ENCODE results near the gene MS4A8.
"Not testable (repeated sequence)": the region's sequence is repeated elsewhere in the genome, so short reads cannot be mapped to it uniquely, and the experiment has no call there.

MS4A8 gene, protein sequence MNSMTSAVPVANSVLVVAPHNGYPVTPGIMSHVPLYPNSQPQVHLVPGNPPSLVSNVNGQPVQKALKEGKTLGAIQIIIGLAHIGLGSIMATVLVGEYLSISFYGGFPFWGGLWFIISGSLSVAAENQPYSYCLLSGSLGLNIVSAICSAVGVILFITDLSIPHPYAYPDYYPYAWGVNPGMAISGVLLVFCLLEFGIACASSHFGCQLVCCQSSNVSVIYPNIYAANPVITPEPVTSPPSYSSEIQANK

DNA sequence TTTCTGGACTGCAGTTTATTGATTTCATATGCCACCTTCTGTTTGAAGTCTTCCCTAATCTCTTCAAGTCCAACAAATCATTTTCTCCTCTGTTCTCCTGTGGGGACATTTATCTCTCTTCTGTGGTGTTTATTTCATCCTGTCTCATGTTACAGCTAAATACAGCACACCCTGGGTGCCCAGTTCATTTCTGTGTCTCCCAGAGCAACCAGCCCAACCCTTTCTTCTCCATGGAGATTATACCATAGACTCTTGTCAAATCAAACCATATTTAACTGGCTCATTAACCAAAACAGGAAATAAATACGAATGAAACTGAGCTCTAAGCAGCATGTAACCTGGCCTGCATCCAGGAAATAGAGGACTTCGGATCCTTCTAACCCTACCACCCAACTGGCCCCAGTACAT is at the start of gene MS4A8:
Gene MS4A8, plus strand, starts transcription at position 329 of the 408 bp plus-strand sequence. CDS start 1,249 bp downstream, outside the sequence.
- DNase-seq (ENCODE audit: low read depth in 2 of 2): no peak

DNA sequence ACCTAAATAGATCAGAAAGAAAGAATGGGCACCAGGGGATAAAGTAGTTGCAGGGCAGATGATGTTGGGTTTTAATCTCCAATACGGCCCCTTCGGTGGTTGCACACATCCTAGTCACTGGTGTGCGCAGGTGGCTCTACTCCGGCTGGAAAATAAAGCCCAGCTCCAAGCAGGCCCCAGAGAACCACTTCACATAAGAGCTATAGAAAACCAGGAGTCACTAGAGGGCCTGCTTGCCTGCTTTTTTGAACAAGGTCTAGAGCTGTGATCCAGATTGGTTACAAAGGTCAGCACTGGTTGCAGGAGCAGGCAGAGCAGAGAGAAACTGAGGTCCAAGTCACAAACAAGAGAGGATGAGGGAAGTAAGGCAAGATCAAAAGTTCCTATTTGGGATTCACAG is 41.5 kb upstream of the MS4A8 start:
- DNase-seq (ENCODE audit: low read depth in 2 of 2): no peak

DNA sequence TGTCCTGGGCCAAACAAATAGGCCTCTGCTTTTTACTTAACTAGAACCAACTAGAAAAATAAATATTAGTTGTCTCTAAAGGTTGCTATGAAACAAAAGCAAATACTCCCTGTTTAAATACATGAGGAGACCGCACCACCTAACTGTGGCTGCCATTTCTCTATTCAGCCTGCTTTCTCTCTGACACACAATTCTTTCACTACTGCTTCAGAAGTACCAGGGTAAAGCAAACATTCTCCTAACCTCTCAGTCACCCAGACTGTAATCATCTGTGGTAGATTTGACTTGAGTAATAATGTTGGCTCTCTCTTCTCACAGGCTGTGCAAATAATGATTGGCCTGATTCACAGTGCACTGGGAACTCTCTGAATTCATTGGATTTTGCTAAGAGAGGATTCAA is 41.0 kb upstream of the MS4A8 start:
- no peak for DNase-seq (ENCODE audit: low read depth in 2 of 2)

DNA sequence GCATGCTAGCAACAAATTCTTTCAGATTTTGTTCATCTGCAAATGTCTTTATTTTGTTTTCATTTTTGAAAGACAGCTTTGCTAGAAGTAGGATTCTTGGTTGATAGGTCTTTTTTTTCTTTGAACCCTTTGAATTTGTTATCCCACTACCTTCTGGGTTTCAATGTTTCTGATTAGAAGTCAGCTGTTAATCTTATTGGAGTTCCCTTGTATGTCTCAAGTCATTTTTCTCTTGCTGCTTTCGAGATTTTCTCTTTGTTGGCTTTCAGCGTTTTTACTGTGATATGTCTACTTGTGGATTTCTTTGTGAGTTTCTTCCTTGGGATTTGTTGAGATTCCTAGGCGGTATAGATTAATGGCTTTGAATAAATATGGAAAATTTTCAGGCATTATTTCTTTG is 27.2 kb upstream of the MS4A8 start:
- DNase-seq (ENCODE audit: low read depth in 2 of 2): no peak

DNA sequence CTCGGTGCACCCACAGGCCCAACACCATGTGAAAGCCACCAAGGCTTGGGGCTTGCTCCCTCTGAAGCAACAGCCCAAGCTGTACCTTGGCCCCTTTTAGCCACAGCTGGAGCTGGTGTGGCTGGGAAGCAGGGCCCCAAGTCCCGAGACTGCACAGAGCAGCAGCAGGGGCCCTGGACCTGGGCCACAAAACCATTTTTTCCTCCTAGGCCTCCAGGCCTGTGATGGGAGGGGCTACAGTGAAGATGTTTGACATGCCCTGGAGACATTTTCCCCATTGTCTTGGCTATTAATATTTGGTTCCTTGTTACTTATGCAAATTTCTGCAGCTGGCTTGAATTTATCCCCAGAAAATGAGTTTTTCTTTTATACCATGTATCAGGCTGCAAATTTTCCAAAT is 21.2 kb upstream of the MS4A8 start:
- not testable (repeated sequence) for DNase-seq (ENCODE audit: low read depth in 2 of 2)

DNA sequence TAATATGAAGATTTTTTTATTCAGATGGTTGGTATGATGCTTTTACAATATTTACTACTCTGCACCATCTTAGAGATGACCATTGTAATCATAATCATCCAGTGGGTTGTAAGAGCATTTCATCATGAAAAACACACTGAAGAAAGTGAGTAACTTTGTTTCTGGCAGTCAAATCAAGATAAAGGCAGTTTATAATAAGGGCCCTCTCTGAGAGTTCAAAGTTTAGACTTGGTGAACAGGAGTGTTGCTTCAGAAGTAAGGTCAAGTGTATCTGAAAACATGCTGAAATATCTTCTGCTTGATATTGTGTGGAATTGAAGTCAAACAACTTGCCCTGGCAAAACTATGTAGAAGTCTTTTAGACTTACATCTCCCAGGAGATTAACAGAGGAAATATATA is 19.5 kb upstream of the MS4A8 start:
- no peak for DNase-seq (ENCODE audit: low read depth in 2 of 2)

DNA sequence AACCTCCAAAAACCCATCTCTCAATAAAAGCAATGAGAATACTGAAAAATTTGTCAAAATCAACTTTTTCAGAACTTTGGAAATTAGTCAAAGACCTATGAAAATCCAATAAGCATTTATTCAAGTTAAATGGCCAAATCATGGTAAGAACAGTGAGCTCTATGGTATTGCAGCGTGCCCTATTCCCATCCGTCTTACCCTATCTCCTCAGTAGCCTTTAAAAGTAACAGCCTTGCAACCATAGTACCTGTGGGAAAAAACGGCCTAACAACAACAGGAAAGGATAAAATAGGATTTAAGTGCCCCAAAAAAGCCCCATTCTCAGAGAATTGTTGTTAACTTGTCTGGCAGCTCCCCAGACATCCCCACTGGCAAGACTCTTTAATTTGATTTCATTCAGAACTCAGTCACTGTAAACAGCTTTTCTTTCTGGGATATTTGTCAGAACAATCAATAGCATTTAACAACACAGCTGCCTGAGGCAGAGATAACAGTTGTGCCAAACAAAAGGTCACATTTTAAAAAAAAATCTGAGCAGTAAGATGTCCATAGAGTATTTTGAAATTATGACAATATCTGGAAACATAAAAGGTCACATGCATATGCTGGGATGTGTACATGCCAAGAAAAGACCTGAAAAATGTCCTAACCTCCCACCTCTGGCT is 18.8 kb upstream of the MS4A8 start:
- no peak for DNase-seq (ENCODE audit: low read depth in 2 of 2)

DNA sequence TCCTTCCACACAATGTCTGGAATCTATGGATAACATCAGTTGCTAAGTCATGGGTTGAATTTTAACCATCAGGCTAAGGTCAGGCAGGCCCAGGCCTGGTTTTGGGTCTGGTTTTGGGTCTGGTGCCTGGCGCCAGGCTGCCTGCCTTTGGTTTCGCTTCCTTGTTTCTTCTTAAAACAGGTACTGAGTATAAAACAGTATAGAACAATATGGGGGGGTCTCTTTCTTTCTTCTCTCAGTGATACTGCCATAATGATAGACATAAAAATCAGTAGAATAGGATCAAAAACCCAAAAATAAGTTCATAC is 14.9 kb upstream of the MS4A8 start:
- not testable (repeated sequence) for DNase-seq (ENCODE audit: low read depth in 2 of 2)

DNA sequence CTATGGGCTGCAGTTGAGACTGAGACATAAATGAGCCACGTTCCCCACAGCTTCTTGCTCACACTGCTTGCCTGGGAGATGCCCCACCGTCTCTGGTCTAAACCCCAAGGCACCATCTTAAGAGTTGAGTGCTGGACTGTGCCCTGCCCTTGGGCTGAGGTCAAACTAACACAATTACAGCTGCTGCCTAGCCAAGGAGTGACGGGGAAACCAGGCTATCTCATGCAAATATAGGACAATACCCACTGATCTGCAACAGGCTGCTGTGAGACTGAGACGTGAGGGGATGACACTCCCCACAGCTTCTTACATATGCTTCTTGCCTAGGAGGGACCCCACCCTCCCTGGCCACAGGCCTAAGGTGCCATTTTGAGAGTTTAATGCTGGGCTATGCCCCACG is 7.8 kb upstream of the MS4A8 start:
- DNase-seq (ENCODE audit: low read depth in 2 of 2): no peak

DNA sequence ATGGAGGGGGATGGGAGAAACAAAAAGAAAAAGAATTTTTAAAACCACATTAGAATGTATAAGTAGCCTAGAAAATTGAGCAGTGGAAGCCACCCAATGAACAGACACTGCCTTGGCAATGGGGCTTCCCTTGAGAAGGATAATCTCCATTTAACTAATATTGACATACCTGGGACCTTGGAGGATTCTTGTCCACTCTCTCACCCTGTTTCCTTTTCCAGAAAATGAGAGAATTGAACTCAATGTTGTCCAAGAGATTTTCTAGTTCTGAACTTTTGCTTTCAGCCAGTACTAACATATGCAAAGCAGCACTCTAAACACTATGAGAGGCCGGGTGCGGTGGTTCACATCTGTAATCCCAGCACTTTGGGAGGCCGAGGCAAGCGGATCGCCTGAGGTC is 524 bp downstream of the MS4A8 start:
- DNase-seq (ENCODE audit: low read depth in 2 of 2): no peak

DNA sequence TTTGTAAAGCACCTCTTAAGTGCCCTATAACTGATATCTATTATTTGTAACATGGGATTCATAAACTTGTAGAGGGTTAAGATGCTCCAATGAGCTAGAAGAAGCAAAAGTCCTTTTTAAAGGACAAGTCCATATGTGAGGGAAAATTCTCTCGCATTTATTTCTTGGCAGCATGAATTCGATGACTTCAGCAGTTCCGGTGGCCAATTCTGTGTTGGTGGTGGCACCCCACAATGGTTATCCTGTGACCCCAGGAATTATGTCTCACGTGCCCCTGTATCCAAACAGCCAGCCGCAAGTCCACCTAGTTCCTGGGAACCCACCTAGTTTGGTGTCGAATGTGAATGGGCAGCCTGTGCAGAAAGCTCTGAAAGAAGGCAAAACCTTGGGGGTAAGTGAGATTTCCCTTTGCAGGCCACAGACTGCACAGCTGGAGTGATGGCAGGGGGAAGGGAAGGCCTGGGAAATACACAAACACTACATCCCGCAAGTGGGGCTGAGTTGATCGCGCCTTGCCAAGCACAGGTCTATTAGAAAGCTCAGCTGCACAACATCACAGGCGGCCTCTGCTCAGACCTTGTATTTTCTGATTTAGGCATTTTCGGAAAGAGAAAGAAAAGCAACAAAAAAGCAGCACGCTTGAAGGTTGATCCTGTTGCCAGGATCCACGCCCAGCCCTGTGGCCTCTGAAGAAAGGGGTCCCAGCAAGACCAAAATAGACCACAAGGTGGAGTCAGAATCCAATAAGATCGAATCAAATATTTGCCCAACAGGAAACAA is 1.5 kb downstream of the MS4A8 start:
- no peak for DNase-seq (ENCODE audit: low read depth in 2 of 2)

DNA sequence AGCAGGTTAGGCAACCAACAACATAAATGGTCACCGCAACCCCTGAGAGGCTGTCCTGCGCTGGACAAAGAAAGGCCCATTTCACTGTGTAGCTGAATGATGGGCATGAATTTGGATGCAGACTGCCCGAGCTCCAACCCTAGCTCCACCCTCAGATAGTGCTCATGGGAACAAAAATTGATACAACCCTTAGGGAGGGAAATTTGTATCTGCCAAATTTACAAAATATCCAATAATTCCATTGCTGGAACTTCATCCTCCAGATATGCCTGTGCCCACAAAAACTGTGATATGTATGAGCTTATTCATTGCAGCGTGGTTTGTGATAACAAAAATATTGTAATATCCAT is 2.0 kb downstream of the MS4A8 start:
- no peak for DNase-seq (ENCODE audit: low read depth in 2 of 2)

DNA sequence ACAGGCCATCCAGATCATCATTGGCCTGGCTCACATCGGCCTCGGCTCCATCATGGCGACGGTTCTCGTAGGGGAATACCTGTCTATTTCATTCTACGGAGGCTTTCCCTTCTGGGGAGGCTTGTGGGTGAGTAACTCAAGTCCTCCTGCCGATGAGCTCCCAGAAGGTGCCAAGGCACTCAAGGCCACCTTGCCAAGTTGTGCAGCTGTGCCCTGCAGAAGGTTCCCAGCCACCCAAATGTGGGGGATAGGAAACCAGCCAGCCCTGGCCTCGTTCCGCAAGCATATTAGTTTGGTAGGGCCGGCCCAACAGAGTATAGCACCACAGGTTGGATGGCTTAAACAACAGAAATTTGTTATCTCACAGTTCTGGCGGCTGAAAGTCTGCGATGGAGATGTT is 4.0 kb downstream of the MS4A8 start:
- no peak for DNase-seq (ENCODE audit: low read depth in 2 of 2)

DNA sequence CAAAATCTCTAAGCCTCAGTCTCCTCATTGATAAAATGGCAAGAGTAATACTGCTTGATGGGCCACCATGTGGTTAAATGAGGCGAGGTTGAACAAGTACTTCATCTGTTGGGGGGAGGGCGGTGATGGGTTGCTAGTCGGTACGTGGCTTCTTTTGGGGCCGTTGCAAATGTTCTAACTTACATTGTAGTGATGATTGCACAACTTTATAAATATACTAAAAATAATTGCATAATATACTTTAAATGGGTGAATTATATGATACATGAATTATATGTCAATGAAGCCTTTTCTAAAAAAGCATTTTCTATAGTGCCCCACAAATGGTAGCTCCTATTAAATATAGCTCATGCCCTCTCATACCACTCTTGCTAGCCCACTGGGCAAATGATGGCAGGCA is 6.5 kb downstream of the MS4A8 start:
- DNase-seq (ENCODE audit: low read depth in 2 of 2): no peak

DNA sequence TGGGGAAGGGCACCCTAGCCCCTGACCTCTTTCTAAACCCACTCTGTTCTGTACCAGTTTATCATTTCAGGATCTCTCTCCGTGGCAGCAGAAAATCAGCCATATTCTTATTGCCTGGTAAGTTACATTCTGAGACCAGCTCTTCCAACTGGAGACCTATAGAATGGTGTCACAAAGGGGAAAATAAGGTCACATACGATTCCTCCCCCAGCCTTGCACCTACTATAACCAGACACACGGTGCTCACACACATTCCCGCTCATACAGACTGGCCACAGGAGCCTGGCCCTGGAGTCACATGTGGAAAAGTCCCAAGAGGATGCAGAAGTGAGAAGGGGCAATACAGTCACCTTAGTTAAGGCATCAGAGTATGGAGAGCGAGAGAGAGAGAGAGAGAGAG is 7.5 kb downstream of the MS4A8 start:
- no peak for DNase-seq (ENCODE audit: low read depth in 2 of 2)

DNA sequence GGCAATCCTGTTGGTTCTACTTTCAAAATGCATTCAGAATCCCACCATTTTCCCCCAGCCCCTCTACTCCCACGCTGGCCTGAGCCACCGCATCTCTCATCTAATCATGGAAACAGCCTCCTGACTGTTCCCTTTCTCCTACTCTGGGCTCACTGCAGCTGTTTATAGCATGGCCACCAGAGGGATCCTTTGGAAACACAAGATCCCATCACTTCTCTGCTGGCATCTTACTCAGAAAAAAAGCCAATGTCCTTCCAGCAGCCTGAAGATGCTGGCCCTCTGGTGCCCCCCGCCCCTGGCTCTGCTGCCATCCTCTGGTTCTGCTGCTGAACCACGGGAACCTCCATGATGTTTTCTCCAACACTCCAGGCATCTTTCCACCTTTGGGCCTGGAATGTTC is 11.1 kb downstream of the MS4A8 start:
- DNase-seq (ENCODE audit: low read depth in 2 of 2): no peak

DNA sequence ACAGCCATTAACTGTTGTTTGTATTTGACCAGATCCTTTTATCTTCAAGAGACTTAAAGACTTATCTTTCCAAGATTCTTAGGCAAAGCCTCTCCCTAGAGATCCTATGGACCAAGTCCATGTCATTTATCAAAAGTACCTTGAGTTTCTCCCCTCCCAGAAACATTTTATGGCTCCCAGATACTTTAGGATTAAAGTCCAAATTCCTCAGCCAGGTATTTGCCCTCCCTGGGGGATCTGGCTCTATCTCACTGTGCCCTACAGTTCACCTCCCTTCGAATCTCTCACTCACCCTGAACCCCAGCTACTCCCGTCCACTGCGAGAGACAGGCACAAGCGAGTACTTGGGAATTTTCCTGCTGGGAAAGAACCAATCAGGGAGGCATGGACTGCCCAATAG is 11.9 kb downstream of the MS4A8 start:
- no peak for DNase-seq (ENCODE audit: low read depth in 2 of 2)

DNA sequence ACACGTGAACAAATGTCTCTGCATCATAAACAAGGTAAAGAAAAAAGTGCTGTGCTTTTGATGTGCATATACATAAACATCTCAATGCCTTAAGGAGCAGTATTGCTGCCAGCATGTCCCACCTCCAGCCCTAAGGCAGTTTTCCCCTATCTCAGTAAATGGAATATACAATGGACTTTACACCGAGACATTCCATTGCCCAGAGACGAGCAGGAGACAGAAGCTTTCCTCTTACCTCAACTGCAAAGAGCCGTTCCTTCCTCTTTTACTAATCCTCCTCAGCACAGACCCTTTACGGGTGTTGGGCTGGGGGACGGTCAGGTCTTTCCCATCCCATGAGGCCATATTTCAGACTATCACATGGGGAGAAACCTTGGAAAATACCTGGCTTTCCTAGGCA is 14.0 kb downstream of the MS4A8 start:
- not testable (repeated sequence) for DNase-seq (ENCODE audit: low read depth in 2 of 2)

DNA sequence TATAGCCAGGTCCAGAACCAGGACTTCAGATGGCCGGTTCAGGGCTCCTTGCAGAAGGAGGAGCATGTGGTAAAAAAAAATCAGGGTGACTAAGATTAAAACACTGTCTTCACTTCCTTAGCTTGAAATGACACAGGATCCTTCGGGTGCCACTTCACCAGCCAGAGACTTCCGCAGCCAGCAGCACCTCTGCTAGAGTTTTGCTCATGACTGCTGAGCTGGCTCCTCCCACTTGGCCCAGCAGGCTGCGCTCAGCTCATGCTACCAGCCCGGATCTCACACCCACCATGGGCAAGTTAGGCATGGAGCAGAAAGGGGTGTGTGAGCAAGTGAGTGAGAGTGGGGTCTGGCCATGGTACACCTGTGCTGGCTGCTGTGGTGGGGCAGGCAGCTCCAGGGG is 18.5 kb downstream of the MS4A8 start:
- no peak for DNase-seq (ENCODE audit: low read depth in 2 of 2)

DNA sequence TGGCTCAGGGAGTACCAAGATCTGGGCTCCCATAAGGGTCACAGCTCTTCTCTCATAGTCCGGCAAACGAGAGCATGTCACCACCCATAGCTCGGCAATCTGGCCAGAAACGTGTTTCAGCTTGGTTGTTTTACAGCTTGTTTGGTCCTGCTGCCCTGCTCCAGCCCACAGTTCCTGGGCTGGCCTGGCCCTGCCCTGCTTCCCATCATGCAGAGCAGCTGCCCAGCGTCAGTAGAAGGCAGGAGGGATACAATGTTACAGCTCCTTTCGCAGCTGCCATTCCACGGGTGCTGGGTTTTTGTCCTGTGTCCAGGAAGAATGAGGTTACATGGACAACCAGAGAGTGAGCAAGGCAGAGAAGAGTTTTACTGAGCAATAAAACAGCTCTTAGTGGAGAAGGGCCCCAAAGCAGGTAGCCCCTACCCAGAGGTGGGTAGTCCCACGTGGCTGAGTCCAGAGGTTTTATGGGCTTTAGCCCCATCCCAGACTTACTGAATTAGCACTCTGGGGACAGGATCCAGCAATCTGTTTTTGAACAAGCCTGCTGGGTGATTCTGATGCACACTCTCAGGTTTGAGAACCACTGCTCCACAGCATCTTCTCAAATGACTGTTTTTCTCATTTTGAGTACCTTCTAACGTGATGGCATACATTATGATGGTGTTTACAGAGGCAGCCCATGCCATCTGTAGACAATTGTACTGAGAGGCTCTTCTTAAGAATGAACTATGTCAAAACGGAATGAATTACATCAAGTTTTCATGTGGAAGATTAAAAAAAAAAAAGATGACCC is 19.3 kb downstream of the MS4A8 start:
- DNase-seq (ENCODE audit: low read depth in 2 of 2): no peak

DNA sequence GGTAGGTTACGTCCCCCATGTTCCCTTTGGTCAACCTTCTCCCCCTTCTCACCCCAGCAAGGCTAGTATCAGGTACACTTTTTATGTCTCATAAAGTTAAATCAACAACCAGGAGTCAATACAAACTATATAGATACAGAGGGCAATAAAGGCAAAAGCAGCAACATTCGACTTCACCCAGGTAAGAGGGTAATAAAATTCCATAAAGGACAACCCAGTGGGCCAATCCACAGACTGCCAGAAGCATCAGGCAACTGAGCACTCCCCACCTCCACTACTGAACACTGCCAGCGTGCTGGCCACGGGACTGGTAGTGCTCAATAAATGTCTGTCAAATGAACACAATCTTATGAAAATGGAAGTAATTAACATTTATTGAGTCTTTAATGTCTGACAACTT is 20.0 kb downstream of the MS4A8 start:
- no peak for DNase-seq (ENCODE audit: low read depth in 2 of 2)

DNA sequence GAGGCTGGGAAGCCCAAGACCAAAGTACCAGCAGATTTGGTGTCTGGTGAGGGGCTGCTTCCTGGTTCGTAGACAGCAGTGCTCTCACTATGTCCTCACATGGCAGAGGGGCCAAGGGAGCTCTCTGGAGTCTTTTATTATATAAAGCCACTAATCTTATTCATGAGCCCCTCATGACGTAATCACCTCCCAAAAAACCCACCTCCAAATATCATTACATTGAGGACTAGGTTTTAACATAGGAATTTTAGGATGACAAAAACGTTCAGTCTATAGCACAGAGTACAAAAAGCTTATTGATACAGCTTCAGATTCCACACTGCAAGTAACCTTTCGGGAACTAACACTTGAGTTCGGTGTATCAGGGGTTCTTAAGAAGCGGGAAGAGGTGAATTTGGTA is 21.0 kb downstream of the MS4A8 start:
- DNase-seq (ENCODE audit: low read depth in 2 of 2): no peak

DNA sequence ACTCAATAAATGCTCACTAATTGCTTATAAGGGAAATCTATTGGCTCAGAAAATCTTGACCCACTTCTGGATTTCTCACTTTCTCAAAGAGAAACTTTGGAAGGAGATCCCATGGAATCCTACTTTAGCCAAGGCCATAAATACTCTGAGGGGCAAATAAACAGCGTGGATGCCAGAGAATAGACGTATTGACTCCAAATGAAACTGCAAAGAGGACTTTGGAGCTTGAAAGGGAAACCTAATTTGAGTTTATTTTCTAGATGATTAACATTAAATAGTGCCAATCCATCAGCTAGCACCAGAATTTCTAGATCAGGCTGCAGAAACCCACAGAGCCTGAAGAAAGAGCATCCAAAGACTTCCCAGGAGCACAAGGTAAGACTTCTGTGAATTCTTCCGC is 25.0 kb downstream of the MS4A8 start, which contains the start of gene MS4A18:
Gene MS4A18, plus strand, starts transcription at position 301 of the 400 bp plus-strand sequence.
- DNase-seq (ENCODE audit: low read depth in 2 of 2): no peak
